Esophagus squamous epithelium (tissue), 4 donors: ENCODE results near the gene VOPP1.

Source experiments
- CTCF ChIP-seq, 6 experiments: fragments of 450-650 bp in 4 of 6; fragments of 200-600 bp in 2 of 6; sonication (generic) in 2 of 6; IDR thresholded peaks; one replicate each; pipeline ENCODE4 v1.5.1; 2016 to 2019; ENCODE audit warnings: antibody characterized with exemption in 6 of 6, mild to moderate bottlenecking in 4 of 6, moderate library complexity in 4 of 6
- POLR2A ChIP-seq, 4 donors: fragments of 450-650 bp; IDR thresholded peaks; one replicate each; pipeline ENCODE4 v1.6.1; 2017; ENCODE audit warnings: antibody characterized with exemption in 4 of 4, mild to moderate bottlenecking in 4 of 4, moderate library complexity in 3 of 4

- TF ChIP-seq CTCF (IDR thresholded peaks at IDR 0.05) (no peak), POLR2A (IDR thresholded peaks at IDR 0.05) (no peak)
These were observed 103.0 kb downstream of the VOPP1 start for GRCh38 chr7:55469271-55469681.
